AG10803 (cell line): ENCODE data around the gene TEX13C.

ENCODE experiments used
- DNase-seq: peaks from one replicate; pipeline ENCODE4 v3.0.0; 2010; ENCODE audit warnings: low read depth
- H3K4me3 ChIP-seq: 2 replicates; pipeline ENCODE4 v1.5.1; 2011; ENCODE audit warnings: mild to moderate bottlenecking, low read length, control low read depth
- CTCF ChIP-seq: conservative IDR thresholded peaks from 2 replicates; pipeline ENCODE4 v1.5.1; 2011; ENCODE audit warnings: mild to moderate bottlenecking, low read length, control low read depth, inconsistent platforms

TEX13C gene

GRCh38 chrX:125319646-125320521 lies at the start of gene TEX13C:
TEX13C (plus strand) TSS chrX:125319871; CDS start chrX:125320120, 249 bp downstream.
- no peak for TF ChIP-seq CTCF
- H3K4me3 ChIP-seq: no peak within 1 kb of the TSS
- DNase-seq: no peak

- no peak for TF ChIP-seq CTCF
- no peak overlapping the region for H3K4me3 ChIP-seq
- no peak for DNase-seq
Measured at GRCh38 chrX:125287282-125287681, 32.4 kb upstream of the TEX13C start.

GRCh38 chrX:125288343-125288742 lies 31.3 kb upstream of the TEX13C start:
- DNase-seq: no peak
- TF ChIP-seq CTCF: no peak

GRCh38 chrX:125289209-125289608 lies 30.5 kb upstream of the TEX13C start:
- no peak for DNase-seq
- no peak for TF ChIP-seq CTCF
- H3K4me3 ChIP-seq: no peak overlapping the region

More at GRCh38 chrX:125288343-125288742, 31.3 kb upstream of the TEX13C start:
- H3K4me3 ChIP-seq: no peak overlapping the region

GRCh38 chrX:125289920-125290319 lies 29.8 kb upstream of the TEX13C start:
- no peak for TF ChIP-seq CTCF
- no peak for DNase-seq
- H3K4me3 ChIP-seq: no peak overlapping the region

- H3K4me3 ChIP-seq: no peak overlapping the region
- no peak for DNase-seq
- no peak for TF ChIP-seq CTCF
Measured at GRCh38 chrX:125291124-125291523, 28.5 kb upstream of the TEX13C start.
